ENCODE measurements around the gene RPS6KA5. TPM values are rescaled to one million over a fixed set of nuclear protein-coding genes. Genes with fewer than 3 reads are reported as not detected.
A peak's percentile ranks its signal among the peaks of the same experiment; 100 is the strongest.

The RPS6KA5 gene
- total and polyA plus RNA-seq, 9 of the 15 experiments (the other 6 are each of a cell fraction or from before 2014, with no cell fraction given): 0.88 to 7.7 (median 4.7) TPM

DNA sequence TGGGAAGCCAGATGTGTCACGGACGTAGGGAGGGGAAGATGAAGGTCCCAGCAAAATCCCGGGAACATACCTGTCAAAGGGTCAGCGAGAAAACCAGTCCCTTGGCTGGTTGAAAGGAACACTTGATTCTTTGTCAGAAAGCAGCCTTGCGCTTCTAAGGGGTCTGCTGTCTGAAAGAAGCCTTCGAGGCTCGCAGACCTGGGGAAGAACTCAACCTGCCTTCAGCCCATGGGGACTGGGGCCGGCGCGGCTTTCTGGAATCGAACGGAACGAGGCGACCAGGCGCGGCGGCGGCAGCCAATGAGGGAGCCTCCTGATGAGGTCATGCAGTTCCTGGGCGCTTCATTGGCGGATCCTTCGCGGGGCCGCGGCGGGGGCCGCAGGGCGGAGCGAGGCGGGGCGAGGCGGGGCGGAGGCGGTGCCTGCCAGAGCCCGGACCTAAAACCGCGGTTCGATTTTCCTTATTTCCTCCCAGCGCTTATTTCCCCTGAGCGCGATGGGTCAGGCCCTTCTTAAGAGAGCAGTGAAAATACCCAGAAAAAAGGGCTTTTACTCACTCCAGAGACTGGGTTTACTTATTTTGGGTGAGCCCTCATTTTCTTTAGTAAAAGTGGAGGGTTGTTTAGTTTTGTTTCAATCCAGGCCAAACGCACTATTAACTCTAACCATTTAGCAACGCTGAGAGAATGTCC lies 232.4 kb downstream of the RPS6KA5 start (continued):
- TF ChIP-seq, protein P1, sequence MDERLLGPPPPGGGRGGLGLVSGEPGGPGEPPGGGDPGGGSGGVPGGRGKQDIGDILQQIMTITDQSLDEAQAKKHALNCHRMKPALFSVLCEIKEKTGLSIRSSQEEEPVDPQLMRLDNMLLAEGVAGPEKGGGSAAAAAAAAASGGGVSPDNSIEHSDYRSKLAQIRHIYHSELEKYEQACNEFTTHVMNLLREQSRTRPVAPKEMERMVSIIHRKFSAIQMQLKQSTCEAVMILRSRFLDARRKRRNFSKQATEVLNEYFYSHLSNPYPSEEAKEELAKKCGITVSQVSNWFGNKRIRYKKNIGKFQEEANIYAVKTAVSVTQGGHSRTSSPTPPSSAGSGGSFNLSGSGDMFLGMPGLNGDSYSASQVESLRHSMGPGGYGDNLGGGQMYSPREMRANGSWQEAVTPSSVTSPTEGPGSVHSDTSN (CRISPR knock-in tag; IDR thresholded peaks at IDR 0.05; ENCODE audit: low read depth): no peak
- TF ChIP-seq, protein P1 (tag; conservative IDR thresholded peaks at IDR 0.05; ENCODE audit: low read depth): no peak
- TF ChIP-seq, protein P2, sequence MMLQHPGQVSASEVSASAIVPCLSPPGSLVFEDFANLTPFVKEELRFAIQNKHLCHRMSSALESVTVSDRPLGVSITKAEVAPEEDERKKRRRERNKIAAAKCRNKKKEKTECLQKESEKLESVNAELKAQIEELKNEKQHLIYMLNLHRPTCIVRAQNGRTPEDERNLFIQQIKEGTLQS (IDR thresholded peaks at IDR 0.05): peak; percentile 76
- TF ChIP-seq, protein P2 (CRISPR knock-in tag; conservative IDR thresholded peaks at IDR 0.05): no peak
- TF ChIP-seq KDM5B (IDR thresholded peaks at IDR 0.05; ENCODE audit: insufficient replicate concordance, low read depth, low read length): peak; percentile 69
- no peak for TF ChIP-seq SRSF1 (IDR thresholded peaks at IDR 0.05; ENCODE audit: low read depth, low read length)
- peak; percentile 95 for TF ChIP-seq MAX (CRISPR knock-in tag; IDR thresholded peaks at IDR 0.05)
- TF ChIP-seq NCOA4 (IDR thresholded peaks at IDR 0.05; ENCODE audit: partially characterized antibody): no peak
- peak; percentile 55; the same call in 1 of the 2 replicates for TF ChIP-seq CREM (IDR thresholded peaks at IDR 0.05; ENCODE audit: low read depth)
- peak in 1 of 3 experiments; percentile 35 for TF ChIP-seq YY1 (IDR thresholded peaks at IDR 0.05; ENCODE audit: borderline replicate concordance in 1 of 3, control insufficient read depth in 1 of 3, extremely low read depth in 1 of 3, insufficient read depth in 3 of 3, insufficient read length in 1 of 3, insufficient replicate concordance in 2 of 3, low read depth in 1 of 3, low read length in 2 of 3)
- no peak for TF ChIP-seq CREB1 (IDR thresholded peaks at IDR 0.05)
- no peak for TF ChIP-seq CREB1 (CRISPR knock-in tag; IDR thresholded peaks at IDR 0.05)
- TF ChIP-seq, protein P3, sequence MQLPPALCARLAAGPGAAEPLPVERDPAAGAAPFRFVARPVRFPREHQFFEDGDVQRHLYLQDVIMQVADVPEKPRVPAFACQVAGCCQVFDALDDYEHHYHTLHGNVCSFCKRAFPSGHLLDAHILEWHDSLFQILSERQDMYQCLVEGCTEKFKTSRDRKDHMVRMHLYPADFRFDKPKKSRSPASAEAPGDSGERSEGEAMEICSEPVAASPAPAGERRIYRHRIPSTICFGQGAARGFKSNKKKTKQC (CRISPR knock-in tag; IDR thresholded peaks at IDR 0.05): peak; percentile 78
- TF ChIP-seq GTF2E2 (tag; IDR thresholded peaks at IDR 0.05): no peak
- TF ChIP-seq CGGBP1 (CRISPR knock-in tag; IDR thresholded peaks at IDR 0.05): no peak
- no peak for TF ChIP-seq GABPA (tag; conservative IDR thresholded peaks at IDR 0.05; ENCODE audit: low read depth)
- TF ChIP-seq STAT5B (CRISPR knock-in tag; IDR thresholded peaks at IDR 0.05): no peak
- TF ChIP-seq JUND (IDR thresholded peaks at IDR 0.05; ENCODE audit: borderline replicate concordance, low read depth, low read length): peak; percentile 84
- peak; percentile 83; the same call in 2 of the 3 replicates for TF ChIP-seq JUND (tag; IDR thresholded peaks at IDR 0.05; ENCODE audit: borderline replicate concordance, low read depth, low read length)
- no peak for TF ChIP-seq HNRNPL (IDR thresholded peaks at IDR 0.05; ENCODE audit: low read depth, low read length)
- 0 out of 4 replicates have a peak, but pooled peaks of 1 of the 2 experiments have one; percentile 4 for TF ChIP-seq RCOR1 (IDR thresholded peaks at IDR 0.05; ENCODE audit: borderline replicate concordance in 1 of 2, low read depth in 2 of 2, low read length in 2 of 2)
- peak; percentile 32 for TF ChIP-seq TBP (optimal IDR thresholded peaks at IDR 0.05; ENCODE audit: low read depth, low read length)
- TF ChIP-seq SP1 (CRISPR knock-in tag; IDR thresholded peaks at IDR 0.05): peak; percentile 34; the same call in 1 of the 2 replicates
